HCT116 (cell line): ENCODE measurements around the gene UBE2V1. TPM values are rescaled to one million over a fixed set of nuclear protein-coding genes. Genes with fewer than 3 reads are reported as not detected.
A peak's percentile ranks its signal among the peaks of the same experiment; 100 is the strongest.

Experiments
- ATAC-seq: fragments of 200-7000 bp; cut with Tn5 transposase; 2 replicates; pipeline ENCODE4 v1.9.1; 2020; ENCODE audit warnings: mild to moderate bottlenecking, moderate library complexity
- BruUV-seq: library from RNA; stranded (reverse); fragments of 400-500 nt; replicated peaks from 2 replicates; lab custom pipeline; 2021; lab: Mats Ljungman, UMichigan
- CTCF ChIA-PET: fragments of 300-600 bp; sonication (Branson Sonifier 250); formaldehyde crosslinking; loops from one replicate; lab custom pipeline; 2021; ENCODE audit warnings: antibody characterized with exemption; lab: Charles Lee
- POLR2A ChIA-PET: fragments of 300-600, 350-600 bp; sonication (Branson Sonifier 250); formaldehyde crosslinking; loops from one replicate; lab custom pipeline; 2021; ENCODE audit warnings: antibody characterized with exemption; lab: Charles Lee
- RAD21 ChIA-PET, 2 experiments: fragments of 300-600 bp; sonication (Branson Sonifier 250); formaldehyde crosslinking; loops; one replicate each; lab custom pipeline; 2023; ENCODE audit warnings: low total read pairs in 2 of 2; ENCODE audit not compliant: uncharacterized antibody in 2 of 2, unreplicated experiment in 2 of 2, low non-redundant PET in 1 of 2; lab: Charles Lee
- DNase-seq: peaks from one replicate; pipeline ENCODE4 v3.0.0-alpha.2; 2010; ENCODE audit warnings: low read depth, low spot score
- H2AFZ ChIP-seq: fragments of 200-600 bp; shearing (Covaris generic), sonication (generic); 2 replicates; pipeline ENCODE4 v1.6.1; 2017; ENCODE audit warnings: low read depth, mixed run types, mixed read lengths, antibody characterized with exemption, low read length; ENCODE audit not compliant: poor library complexity, severe bottlenecking
- H3K27ac ChIP-seq: 2 replicates; pipeline ENCODE4 v1.5.1; 2012; ENCODE audit warnings: low read depth, low read length
- H3K27me3 ChIP-seq: fragments of 200-600 bp; sonication (generic); 2 replicates; pipeline ENCODE4 v1.6.1; 2016; ENCODE audit warnings: mixed run types, low read length, mixed read lengths; ENCODE audit not compliant: insufficient read depth
- H3K36me3 ChIP-seq, 2 experiments: fragments of 200-500 bp in 1 of 2; fragments of 200-600 bp in 1 of 2; sonication (Bioruptor generic) in 1 of 2; sonication (generic) in 1 of 2; 2 replicates each; pipeline versions ENCODE4 v1.5.1 to v1.6.1; 2014 to 2016; ENCODE audit warnings: low read length in 2 of 2, inconsistent platforms in 1 of 2, mixed read lengths in 1 of 2, mixed run types in 1 of 2; ENCODE audit not compliant: insufficient read depth in 2 of 2, control insufficient read depth in 1 of 2
- H3K4me1 ChIP-seq, 2 experiments: fragments of 200-600 bp in 1 of 2; sonication (generic) in 1 of 2; 2 replicates each; pipeline versions ENCODE4 v1.5.1 to v1.6.1; 2012 to 2017; ENCODE audit warnings: low read length in 2 of 2, inconsistent platforms in 1 of 2, mild to moderate bottlenecking in 1 of 2, mixed read lengths in 1 of 2, mixed run types in 1 of 2, moderate library complexity in 1 of 2; ENCODE audit not compliant: insufficient read depth in 2 of 2, control insufficient read depth in 1 of 2
- H3K4me2 ChIP-seq: fragments of 200-600 bp; sonication (generic); 2 replicates; pipeline ENCODE4 v1.6.1; 2017; ENCODE audit warnings: mixed run types, low read length, mixed read lengths
- H3K4me3 ChIP-seq, 2 experiments: fragments of 200-600 bp in 1 of 2; sonication (generic) in 1 of 2; replicated peaks in 1 of 2; 2 replicates each; pipeline ENCODE4 v1.5.1; 2011 to 2016; ENCODE audit warnings: low read length in 2 of 2, control low read depth in 1 of 2, low read depth in 1 of 2, mild to moderate bottlenecking in 1 of 2, mixed read lengths in 1 of 2, mixed run types in 1 of 2
- H3K79me2 ChIP-seq: fragments of 200-600 bp; sonication (generic); 2 replicates; pipeline ENCODE4 v1.6.1; 2017; ENCODE audit warnings: mild to moderate bottlenecking, mixed run types, low read length, moderate library complexity, mixed read lengths; ENCODE audit not compliant: insufficient read depth
- H3K9ac ChIP-seq: fragments of 200-600 bp; sonication (generic); 2 replicates; pipeline ENCODE4 v1.6.1; 2016; ENCODE audit warnings: low read length, mixed read lengths
- H3K9me2 ChIP-seq: fragments of 200-600 bp; sonication (generic), shearing (Covaris generic); 2 replicates; pipeline ENCODE4 v1.6.1; 2017; ENCODE audit warnings: mixed run types, mild to moderate bottlenecking, moderate library complexity; ENCODE audit not compliant: insufficient read depth
- H3K9me3 ChIP-seq, 2 experiments: fragments of 200-500 bp in 1 of 2; fragments of 200-600 bp in 1 of 2; sonication (Bioruptor generic) in 1 of 2; sonication (generic) in 1 of 2; 2 replicates each; pipeline ENCODE4 v1.6.1; 2014 to 2017; ENCODE audit warnings: low read length in 2 of 2, mixed read lengths in 2 of 2, inconsistent platforms in 1 of 2, low read depth in 1 of 2, mild to moderate bottlenecking in 1 of 2, mixed run types in 1 of 2, moderate library complexity in 1 of 2; ENCODE audit not compliant: control insufficient read depth in 1 of 2, insufficient read depth in 1 of 2
- H4K20me1 ChIP-seq: fragments of 200-600 bp; sonication (generic), shearing (Covaris generic); 2 replicates; pipeline ENCODE4 v1.6.1; 2017; ENCODE audit warnings: mixed run types, mild to moderate bottlenecking, moderate library complexity; ENCODE audit not compliant: insufficient read depth
- CBX3 ChIP-seq: IDR thresholded peaks from 2 replicates; pipeline ENCODE4 v1.6.1; 2012; ENCODE audit warnings: low read depth
- CEBPB ChIP-seq: IDR thresholded peaks from 2 replicates; pipeline ENCODE4 v1.6.1; 2012; ENCODE audit warnings: low read depth
- EGR1 ChIP-seq: IDR thresholded peaks from 2 replicates; pipeline ENCODE4 v1.6.1; 2012; ENCODE audit warnings: low read depth
- ELF1 ChIP-seq: IDR thresholded peaks from 2 replicates; pipeline ENCODE4 v1.6.1; 2012; ENCODE audit warnings: low read depth, borderline replicate concordance
- EZH2 ChIP-seq: fragments of 200-600 bp; sonication (generic); IDR thresholded peaks from 2 replicates; pipeline ENCODE4 v1.6.1; 2017; ENCODE audit warnings: antibody characterized with exemption, mixed run types
- FOSL1 ChIP-seq: IDR thresholded peaks from 2 replicates; pipeline ENCODE4 v1.6.1; 2012; ENCODE audit warnings: low read depth
- JUND ChIP-seq: IDR thresholded peaks from 2 replicates; pipeline ENCODE4 v1.6.1; 2012
- POLR2A ChIP-seq: IDR thresholded peaks from 2 replicates; pipeline ENCODE4 v1.7.0; 2011; ENCODE audit warnings: borderline replicate concordance; ENCODE audit not compliant: insufficient read depth, insufficient read length; ENCODE audit errors: extremely low read depth
- POLR2AphosphoS5 ChIP-seq: IDR thresholded peaks from 2 replicates; pipeline ENCODE4 v1.6.1; 2011; ENCODE audit warnings: mild to moderate bottlenecking, low read depth, low read length, moderate library complexity
- RAD21 ChIP-seq: IDR thresholded peaks from 2 replicates; pipeline ENCODE4 v1.6.1; 2012; ENCODE audit warnings: low read depth, mild to moderate bottlenecking
- SIN3A ChIP-seq: IDR thresholded peaks from 2 replicates; pipeline ENCODE4 v1.6.1; 2012; ENCODE audit warnings: low read depth
- SRF ChIP-seq: IDR thresholded peaks from 2 replicates; pipeline ENCODE4 v1.6.1; 2012; ENCODE audit warnings: low read depth
- TCF7L2 ChIP-seq: IDR thresholded peaks from 2 replicates; pipeline ENCODE4 v1.7.0; 2011; ENCODE audit warnings: borderline replicate concordance, inconsistent platforms; ENCODE audit not compliant: insufficient read depth, insufficient read length; ENCODE audit errors: extremely low read depth
- ZFX ChIP-seq: fragments of 450-650 bp; IDR thresholded peaks from 2 replicates; pipeline ENCODE4 v1.6.1; 2017
- intact Hi-C: fragments of 100-400 bp; cut with micrococcal nuclease; formaldehyde crosslinking; loops from 2 replicates; pipeline ENCODE4 v1.10.0; 2022
- total RNA-seq: library from RNA; stranded (reverse); gene quantifications from one replicate; pipeline ENCODE4 v1.2.1, GENCODE V29; 2021; ENCODE audit not compliant: unreplicated experiment
- TF ChIP-seq, protein P1 (sequence below): IDR thresholded peaks from 2 replicates; pipeline ENCODE4 v1.6.1; 2012
- TF ChIP-seq, protein P2 (sequence below), 3 experiments: fragments of 200-600 bp in 1 of 3; sonication (generic) in 1 of 3; IDR thresholded peaks in 2 of 3; conservative IDR thresholded peaks in 1 of 3; 2 replicates each; pipeline ENCODE4 v1.5.1; 2012 to 2017; ENCODE audit warnings: low read depth in 2 of 3, low read length in 2 of 3, antibody characterized with exemption in 1 of 3, borderline replicate concordance in 1 of 3, control low read depth in 1 of 3, mild to moderate bottlenecking in 1 of 3, mixed read lengths in 1 of 3, mixed run types in 1 of 3, moderate library complexity in 1 of 3; ENCODE audit not compliant: insufficient read depth in 1 of 3
- TF ChIP-seq, protein P3 (sequence below): IDR thresholded peaks from 2 replicates; pipeline ENCODE4 v1.6.1; 2012; ENCODE audit warnings: low read depth

UBE2V1 gene
- total RNA-seq, 1 experiment from 2014 or later: 114 TPM

DNA sequence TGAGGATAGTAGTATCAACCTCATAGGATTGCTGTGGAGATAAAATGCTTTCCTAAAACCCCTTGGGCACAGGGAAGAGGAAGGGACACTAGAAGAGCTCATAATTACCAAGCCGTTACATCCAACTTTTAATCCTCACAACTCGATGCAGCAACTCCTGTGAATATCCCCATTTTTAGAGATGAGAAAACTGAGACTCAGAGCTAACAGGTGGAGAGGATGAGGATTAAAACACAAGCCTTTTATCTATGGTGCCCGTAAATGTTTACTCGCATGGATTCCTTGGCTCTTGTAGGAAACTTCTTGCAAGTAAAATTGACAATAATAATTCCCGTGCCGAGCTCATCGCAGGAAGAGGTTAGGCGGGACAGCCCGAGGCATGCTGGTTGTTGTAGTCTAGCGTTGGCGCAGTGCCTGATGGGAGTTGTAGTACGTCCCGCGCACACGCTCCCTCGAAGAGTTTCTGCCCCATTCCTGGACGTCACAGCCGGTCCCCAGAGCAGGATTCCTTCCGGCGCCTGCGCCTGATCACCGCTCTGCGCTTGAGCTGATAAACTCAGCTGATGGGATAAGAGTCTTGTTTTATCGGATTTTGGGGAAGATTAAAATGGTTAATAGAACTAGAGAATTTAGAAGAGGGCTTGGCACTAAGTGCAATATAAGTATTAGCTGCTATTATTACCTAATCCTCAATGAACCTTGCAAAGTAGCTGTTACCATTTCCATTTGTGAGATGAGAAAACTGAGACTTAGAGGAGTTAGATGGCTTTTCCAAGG, 2.8 kb upstream of the UBE2V1 start (continued):
- TF ChIP-seq CEBPB: no peak
- peak; percentile 59; the same call in 1 of the 2 replicates for TF ChIP-seq SIN3A
- TF ChIP-seq, protein P1, sequence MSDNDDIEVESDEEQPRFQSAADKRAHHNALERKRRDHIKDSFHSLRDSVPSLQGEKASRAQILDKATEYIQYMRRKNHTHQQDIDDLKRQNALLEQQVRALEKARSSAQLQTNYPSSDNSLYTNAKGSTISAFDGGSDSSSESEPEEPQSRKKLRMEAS: peak; percentile 80; the same call in 1 of the 2 replicates
- no peak for TF ChIP-seq FOSL1
- no peak for TF ChIP-seq JUND
- TF ChIP-seq ZFX: no peak

DNA sequence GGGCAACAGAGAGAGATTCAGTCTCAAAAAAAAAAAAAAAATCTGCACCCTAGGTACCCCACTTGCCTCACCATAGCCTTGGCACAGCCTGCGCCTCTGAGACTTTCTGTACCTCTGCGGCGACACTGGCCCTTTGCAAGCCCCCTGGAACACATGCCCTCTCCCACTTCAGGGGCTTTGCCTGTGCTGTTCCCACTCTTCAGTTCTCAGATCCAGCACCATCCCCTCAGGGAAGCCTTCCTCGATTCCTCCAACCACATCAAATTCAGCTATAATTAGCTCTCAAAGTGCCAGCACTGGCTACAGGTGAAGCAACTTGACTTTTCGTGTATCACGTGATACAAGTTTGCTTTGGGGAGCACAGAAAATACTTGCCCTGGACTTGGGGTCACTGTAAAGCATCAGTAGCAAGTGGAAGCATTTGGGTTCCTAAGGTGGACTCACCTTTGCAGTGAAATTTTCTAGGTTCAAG, 2.1 kb upstream of the UBE2V1 start:
- H3K9me3 ChIP-seq: no peaks in the 10 kb centered on the region
- ATAC-seq: no peak
- POLR2A ChIA-PET: interaction anchor here (1.0 to 2.5 kb wide), 7 partner anchors 9 to 369 kb away, joined by 3 to 11 read pairs (median 5); partner anchors contain the start of gene PEDS1

More for the DNA sequence above, 2.1 kb upstream of the UBE2V1 start:
- no TSS peak for BruUV-seq
- ChIA-PET CTCF (interaction anchor here (1.0 to 2.7 kb wide), 9 partner anchors 30 to 136 kb away, joined by 3 to 9 read pairs (median 5); no protein-coding TSS in a partner anchor), RAD21 (interaction anchor here (0.6 to 1.3 kb wide), 2 partner anchors 37 to 136 kb away, joined by 3 read pairs; no protein-coding TSS in a partner anchor)
- TF ChIP-seq EGR1 (no peak), CEBPB (no peak), SIN3A (no peak), POLR2AphosphoS5 (no peak), RAD21 (no peak), CBX3 (no peak), FOSL1 (no peak), TCF7L2 (no peak), POLR2A (no peak), EZH2 (no peak), SRF (no peak), ELF1 (no peak)
- TF ChIP-seq, protein P1: no peak
- TF ChIP-seq, protein P2, sequence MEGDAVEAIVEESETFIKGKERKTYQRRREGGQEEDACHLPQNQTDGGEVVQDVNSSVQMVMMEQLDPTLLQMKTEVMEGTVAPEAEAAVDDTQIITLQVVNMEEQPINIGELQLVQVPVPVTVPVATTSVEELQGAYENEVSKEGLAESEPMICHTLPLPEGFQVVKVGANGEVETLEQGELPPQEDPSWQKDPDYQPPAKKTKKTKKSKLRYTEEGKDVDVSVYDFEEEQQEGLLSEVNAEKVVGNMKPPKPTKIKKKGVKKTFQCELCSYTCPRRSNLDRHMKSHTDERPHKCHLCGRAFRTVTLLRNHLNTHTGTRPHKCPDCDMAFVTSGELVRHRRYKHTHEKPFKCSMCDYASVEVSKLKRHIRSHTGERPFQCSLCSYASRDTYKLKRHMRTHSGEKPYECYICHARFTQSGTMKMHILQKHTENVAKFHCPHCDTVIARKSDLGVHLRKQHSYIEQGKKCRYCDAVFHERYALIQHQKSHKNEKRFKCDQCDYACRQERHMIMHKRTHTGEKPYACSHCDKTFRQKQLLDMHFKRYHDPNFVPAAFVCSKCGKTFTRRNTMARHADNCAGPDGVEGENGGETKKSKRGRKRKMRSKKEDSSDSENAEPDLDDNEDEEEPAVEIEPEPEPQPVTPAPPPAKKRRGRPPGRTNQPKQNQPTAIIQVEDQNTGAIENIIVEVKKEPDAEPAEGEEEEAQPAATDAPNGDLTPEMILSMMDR (IDR thresholded peaks at IDR 0.05 in 2 of 3, conservative IDR thresholded peaks at IDR 0.05 in 1 of 3; ENCODE audit: borderline replicate concordance in 1 of 3, insufficient read depth in 1 of 3, low read depth in 2 of 3, low read length in 2 of 3): no peak
- TF ChIP-seq, protein P3, sequence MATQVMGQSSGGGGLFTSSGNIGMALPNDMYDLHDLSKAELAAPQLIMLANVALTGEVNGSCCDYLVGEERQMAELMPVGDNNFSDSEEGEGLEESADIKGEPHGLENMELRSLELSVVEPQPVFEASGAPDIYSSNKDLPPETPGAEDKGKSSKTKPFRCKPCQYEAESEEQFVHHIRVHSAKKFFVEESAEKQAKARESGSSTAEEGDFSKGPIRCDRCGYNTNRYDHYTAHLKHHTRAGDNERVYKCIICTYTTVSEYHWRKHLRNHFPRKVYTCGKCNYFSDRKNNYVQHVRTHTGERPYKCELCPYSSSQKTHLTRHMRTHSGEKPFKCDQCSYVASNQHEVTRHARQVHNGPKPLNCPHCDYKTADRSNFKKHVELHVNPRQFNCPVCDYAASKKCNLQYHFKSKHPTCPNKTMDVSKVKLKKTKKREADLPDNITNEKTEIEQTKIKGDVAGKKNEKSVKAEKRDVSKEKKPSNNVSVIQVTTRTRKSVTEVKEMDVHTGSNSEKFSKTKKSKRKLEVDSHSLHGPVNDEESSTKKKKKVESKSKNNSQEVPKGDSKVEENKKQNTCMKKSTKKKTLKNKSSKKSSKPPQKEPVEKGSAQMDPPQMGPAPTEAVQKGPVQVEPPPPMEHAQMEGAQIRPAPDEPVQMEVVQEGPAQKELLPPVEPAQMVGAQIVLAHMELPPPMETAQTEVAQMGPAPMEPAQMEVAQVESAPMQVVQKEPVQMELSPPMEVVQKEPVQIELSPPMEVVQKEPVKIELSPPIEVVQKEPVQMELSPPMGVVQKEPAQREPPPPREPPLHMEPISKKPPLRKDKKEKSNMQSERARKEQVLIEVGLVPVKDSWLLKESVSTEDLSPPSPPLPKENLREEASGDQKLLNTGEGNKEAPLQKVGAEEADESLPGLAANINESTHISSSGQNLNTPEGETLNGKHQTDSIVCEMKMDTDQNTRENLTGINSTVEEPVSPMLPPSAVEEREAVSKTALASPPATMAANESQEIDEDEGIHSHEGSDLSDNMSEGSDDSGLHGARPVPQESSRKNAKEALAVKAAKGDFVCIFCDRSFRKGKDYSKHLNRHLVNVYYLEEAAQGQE: no peak
- H4K20me1 ChIP-seq: 0 out of 2 replicates have a peak, but pooled peaks cover 1% of the 10 kb centered on the region
- peak overlapping the region; percentile 34 for H3K27ac ChIP-seq
- H3K4me3 ChIP-seq: peak overlapping the region; percentile 51 to 64
- peaks cover 29% of the 10 kb centered on the region for H3K79me2 ChIP-seq
- H2AFZ ChIP-seq: no peak overlapping the region
- peak overlapping the region; percentile 94 for H3K4me2 ChIP-seq
- intact Hi-C loops: no loop called here
- DNase-seq: no peak
- H3K9me2 ChIP-seq: no peaks in the 10 kb centered on the region
- H3K4me1 ChIP-seq: peaks cover 28 to 47% of the 10 kb centered on the region in 2 experiments
- H3K27me3 ChIP-seq: no peaks in the 10 kb centered on the region
- H3K9ac ChIP-seq: peak overlapping the region; percentile 68
- no peaks in the 10 kb centered on the region for H3K36me3 ChIP-seq
